GM18951 (cell line): ENCODE data around the gene KYAT1.

Experiments
- POLR2A ChIP-seq: IDR thresholded peaks from 4 replicates; pipeline ENCODE4 v1.6.1; 2011; ENCODE audit warnings: mild to moderate bottlenecking; ENCODE audit not compliant: insufficient read length, insufficient read depth; ENCODE audit errors: extremely low read depth
- in situ Hi-C: fragments of 300-500 bp; cut with MboI; formaldehyde crosslinking; loops from one replicate; pipeline ENCODE4 v1.12.0; 2022; ENCODE audit warnings: low sequenced_read_pairs, mixed read lengths, inconsistent platforms; ENCODE audit not compliant: unreplicated experiment

Gene KYAT1

DNA sequence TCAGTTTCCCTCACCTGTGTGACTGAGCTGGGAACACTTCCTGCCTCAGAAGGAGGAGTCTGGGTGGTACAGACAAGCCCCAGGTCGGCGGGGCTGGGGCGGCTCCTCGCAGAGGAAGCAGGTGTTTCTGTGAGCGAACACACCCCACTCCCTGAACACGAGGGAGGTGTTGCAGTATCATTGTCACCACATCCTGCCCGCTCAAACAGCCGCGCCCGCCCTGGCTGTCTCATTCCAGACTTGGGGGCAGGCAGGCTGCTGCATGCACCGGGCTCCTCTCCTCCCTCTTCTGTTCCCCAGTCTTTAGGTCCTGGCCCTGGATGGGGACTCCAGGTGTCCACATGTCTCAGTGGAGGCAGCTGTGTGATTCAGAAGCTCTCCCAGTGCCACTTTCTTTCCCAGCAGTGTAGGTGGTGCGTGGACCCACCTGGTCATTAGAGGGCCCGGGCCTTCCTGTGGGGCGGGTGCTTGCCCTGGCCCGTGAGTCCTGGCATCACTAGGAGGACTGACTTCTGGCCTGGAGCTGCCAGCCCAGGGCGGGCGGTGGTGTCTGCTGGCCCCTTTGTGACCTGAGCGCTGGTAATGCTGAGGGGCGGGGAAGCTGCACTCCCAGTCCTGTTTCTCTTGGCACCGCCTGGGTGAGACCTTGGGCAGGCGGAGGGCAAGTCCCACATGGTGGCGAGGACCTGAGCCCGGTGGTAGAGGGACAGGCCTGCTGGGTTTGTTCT is 20.8 kb upstream of the KYAT1 start:
- TF ChIP-seq POLR2A: peak; percentile 37
- in situ Hi-C loops: no loop called here

DNA sequence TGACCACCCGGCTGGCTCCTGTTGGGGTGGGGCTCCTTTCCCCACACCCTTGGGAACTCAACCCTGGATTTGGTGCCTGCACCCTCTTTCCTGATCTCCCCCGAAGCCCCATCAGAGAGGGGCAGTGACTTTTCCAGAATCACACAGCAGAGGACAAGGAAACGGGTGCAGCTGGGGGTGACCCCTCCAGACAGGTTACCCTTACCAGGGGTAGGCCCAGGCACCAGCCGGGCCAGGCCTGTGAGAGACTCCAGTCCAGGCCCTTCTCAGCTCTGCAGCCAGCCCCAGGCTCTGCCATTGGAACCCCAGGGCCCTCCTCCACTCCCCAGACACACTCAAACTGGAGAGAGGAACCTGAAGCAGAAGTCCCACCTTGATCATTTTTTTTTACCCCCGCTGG is 20.1 kb upstream of the KYAT1 start:
- in situ Hi-C loops: no loop called here
- TF ChIP-seq POLR2A: no peak

DNA sequence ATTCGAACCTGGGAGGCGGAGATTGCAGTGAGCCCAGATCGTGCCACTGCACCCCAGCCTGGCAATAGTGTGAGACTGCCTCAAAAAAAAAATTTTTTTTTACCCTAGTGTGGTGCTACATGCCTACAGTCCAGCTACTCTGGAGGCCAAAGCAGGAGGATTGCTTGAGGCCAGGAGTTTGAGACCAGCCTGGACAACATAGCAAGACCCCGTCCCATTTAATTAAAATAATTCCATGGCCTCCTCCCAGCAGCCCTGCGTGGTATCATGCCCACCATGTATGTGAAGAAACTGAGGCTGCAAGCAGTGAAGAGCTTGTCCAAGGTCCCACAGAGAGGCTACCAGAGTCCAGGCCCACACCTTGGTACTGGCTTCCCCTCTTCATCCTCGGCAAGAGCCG is 19.6 kb upstream of the KYAT1 start:
- in situ Hi-C loops: no loop called here
- no peak for TF ChIP-seq POLR2A

DNA sequence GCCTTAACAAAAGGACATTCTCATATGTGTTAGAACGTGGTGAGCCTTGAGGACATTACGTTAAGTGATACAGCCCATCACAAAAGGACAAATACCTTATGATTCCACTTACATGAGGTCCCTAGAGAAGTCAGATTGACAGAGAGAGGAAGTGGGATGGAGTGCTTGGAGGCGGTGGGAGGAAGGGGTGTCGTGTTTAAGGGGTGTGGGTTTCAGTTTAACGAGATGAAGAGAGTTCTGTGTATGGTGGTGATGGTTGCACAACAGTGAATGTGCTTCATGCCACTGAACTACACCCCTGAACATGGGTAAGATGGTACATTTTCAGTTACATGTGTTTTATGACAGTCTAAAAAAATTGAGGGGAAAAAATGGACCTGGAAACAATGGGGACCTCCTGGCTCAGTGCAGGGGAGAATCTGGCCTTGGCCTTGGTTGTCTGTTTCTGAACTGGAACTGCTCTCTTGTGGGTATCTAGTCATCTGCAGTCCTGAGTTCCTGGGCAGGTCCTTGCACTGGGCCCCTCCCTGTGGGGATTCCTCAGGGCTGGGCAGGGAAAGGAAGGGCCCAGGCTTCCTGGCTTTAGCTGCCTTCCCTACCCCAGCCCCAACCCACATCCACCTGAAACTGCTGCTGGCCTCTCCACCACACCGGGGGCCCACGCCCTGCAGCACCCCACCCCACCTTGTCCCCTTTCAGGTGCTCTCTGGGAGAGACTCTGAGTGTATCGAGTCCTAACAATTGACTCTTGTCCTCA is 18.0 kb upstream of the KYAT1 start:
- in situ Hi-C loops: no loop called here
- TF ChIP-seq POLR2A: no peak

DNA sequence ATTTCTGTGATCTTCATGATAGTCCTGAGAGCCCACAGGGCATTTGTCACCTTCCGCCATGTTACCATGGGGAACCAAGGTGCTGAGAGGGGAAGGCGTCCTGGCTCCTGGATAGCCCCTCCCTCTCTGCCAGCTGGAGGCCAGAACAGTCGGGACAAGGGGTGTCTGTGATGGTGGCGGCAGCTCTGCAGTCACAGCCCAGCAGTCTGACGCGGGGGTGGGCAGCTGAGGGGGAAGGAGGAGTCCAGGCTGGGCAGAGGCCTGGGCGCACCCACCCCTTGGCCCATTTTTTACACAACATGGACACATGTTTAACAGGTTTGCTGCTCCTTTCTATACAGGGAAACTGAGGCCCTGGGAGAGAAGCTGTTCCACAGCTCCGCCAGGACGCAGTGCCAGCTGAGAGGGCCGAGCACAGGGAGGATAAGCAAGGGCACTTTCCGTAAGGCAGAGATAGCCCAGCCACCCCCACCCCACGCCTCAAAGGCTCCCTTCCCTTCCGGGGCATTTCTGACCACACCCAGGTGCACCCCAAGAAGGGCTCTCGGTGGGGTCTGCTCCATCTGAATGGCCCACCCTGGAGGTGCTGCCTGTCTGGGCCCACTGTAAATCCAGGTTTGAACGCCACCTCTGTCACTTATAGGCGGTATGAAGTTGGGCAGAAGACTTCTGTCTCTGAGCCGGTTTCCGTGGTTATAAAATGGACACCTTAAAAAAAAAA is 17.3 kb upstream of the KYAT1 start:
- no peak for TF ChIP-seq POLR2A
- in situ Hi-C loops: no loop called here

DNA sequence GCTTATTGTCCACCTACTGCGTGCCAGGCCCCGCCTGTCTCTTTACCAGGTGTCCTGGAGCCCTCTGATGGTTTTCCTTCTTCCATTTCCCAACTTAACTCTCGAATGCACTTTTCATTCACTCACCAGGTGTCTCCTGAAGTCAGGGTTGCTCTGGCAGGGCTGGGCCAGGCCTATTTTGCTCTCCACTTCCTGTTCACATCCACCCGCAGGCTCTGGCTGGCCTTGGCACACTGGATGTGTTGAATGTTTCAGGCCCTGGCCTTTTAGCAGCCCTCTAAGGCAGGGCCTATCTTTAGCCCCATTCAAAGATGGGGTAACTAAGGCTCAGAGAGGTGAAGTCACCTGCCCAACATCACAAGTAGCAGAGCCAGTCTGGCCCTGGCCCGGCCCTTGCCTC is 16.6 kb upstream of the KYAT1 start:
- TF ChIP-seq POLR2A: no peak
- in situ Hi-C loops: no loop called here

DNA sequence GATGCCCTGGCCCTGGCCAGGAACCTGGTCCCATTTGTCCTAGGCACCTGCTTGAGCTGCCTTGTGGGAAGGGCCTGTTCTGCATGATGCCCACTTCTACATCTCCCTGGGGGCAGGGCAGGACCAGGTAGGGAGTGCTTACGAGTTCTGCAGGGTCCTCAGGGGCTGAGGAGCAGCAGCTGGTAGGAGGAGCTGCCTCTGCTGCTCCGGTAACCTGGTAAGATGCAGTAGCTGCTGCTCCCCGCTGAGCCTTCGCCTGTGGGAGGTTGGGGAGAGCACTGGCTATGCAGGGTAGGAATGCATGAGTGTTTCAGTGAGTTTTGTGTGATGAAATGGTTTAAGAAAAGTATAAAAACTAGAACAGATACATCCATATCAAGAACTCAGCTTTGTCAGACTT is 13.8 kb upstream of the KYAT1 start:
- in situ Hi-C loops: no loop called here
- no peak for TF ChIP-seq POLR2A

DNA sequence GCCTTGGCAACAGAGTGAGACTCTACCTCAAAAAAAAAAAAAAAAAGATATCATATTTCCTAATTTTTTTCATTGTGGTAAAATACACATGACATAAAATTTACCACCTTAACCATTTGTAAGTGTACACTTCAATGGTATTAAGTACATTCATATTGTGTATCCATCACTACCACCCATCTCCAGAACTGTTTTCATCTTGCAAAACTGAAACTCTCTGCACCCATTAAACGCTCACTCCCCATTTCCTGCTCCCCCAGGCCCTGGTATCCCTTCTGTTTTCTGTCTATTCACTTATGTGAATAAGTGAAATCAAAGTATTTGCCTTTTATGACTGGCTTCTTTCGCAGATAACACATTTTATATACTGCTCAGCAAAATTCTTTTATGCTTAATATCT is 13.0 kb upstream of the KYAT1 start:
- no peak for TF ChIP-seq POLR2A
- in situ Hi-C loops: no loop called here

DNA sequence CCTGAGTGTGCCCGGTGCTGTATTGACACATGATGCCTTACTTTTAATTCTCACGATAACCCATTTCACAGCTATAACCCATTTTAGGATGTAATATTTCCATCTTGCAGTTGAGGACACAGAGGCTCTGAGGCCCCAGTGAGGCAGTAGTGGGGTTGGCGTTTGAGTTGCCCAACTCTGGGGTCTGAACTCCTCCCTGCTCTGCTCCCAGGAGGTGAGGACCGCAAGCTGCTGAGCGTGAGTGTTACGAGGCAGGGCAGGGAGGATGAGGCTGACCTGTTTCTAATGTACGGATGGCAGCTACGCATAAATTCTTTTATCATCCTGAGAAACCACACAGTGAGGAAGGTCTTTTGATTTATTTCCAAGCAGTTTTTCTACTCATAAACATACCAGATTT is 11.6 kb upstream of the KYAT1 start:
- in situ Hi-C loops: no loop called here
- no peak for TF ChIP-seq POLR2A

DNA sequence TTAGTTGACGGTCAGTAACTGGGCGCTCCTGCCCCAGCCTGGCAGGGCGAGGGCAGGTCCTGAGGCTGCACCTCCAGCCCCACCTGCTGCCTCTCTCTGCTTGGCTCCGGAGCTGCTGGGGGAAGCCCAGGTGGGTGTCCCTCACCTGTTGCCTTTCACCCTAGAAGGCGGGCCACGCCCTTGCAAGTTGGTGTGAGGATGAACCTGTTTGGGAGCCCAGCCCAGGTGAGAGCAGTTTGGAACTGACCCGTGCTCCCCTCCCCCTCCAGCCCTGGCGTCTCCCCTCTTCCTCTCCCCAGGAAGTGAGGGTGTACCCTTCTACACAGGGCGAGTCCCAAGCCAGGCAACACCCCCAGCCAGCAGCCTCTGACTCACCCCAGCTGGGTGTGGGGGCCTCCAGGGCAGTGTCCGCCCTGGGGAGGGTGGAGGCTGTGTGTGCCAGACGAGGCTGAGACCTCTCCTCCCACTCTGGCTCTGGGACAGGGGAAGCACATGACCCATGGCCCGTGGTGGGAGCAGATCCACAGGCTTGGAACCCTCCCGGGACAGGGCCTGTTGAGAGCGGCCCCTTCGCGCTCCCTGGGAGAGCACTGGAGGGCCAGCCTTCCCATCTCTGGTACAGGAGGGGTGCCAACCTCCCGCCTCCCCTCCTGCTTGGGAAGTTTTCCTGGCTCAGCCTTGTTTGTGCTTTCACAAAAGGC is 10.6 kb upstream of the KYAT1 start:
- TF ChIP-seq POLR2A: no peak
- in situ Hi-C loops: no loop called here

DNA sequence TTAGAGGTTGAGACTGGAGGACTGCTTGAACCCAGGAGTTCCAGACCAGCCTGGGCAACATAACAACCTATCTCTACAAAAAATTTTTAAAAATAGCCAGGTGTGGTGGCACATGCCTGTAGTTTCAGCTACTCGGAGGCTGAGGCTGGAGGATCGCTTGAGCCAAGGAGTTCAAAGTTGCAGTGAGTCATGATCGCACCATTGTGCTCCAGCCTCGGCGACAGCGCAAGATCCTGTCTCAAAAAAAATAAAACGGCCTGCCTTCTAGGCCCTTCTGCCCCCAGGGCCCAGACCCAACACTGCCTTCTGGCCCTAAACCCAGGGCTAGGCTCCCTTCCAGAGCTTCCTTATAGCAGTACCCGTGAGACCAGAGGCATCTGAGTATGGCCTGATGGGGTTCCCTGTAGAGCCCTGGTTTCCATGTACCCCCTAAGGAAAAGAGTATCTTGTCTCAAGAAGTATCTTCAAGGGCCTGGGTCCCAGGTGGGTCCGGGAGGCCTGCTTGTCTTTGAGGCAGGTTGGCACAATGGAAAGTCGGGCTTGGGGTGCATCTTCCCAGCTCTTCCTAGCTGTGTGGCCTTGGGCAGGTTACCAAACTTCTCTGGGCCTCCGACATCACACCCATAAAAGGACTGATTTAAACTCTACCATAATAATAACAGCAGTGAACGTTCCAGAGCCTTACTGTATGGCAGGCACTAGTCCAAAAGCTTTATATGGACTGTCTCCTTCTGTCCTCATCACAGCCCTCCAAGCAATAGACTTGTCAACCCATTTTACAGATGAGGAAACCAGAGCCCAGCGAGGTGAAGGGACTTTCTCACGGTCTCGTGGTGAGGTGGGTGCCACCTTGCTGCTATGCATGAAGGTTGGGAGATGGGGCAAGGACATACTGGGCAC is 9.8 kb upstream of the KYAT1 start:
- in situ Hi-C loops: no loop called here
- TF ChIP-seq POLR2A: no peak

DNA sequence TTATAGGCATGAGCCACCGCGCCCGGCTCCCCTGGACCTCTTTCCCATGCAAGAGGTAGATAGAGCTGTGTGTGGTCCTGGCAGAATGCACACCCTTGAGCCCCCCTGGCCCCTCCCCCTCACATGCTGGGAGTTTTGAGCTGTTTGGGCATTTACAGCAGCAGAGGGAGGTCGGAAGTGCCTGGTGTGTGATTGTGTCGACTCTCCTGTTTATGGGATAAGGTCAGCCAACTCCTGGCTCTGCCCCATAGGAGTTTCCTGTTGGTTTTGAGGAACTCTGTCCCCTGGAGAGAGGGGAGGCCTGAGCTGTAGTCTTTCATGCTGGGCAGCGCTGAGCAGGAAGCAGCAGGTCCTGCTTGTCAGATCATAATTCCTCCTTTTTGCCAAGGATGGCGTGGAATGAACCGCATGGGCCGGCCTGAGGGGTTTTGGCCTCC is 6.2 kb upstream of the KYAT1 start:
- no peak for TF ChIP-seq POLR2A
- in situ Hi-C loops: no loop called here
